ENCODE results near the gene VAMP5. TPM values are rescaled to one million over a fixed set of nuclear protein-coding genes. Genes with fewer than 3 reads are reported as not detected.
A peak's percentile ranks its signal among the peaks of the same experiment; 100 is the strongest.

The VAMP5 gene
- total RNA-seq, 1 donor from 2014 or later, result 8.8 TPM

DNA sequence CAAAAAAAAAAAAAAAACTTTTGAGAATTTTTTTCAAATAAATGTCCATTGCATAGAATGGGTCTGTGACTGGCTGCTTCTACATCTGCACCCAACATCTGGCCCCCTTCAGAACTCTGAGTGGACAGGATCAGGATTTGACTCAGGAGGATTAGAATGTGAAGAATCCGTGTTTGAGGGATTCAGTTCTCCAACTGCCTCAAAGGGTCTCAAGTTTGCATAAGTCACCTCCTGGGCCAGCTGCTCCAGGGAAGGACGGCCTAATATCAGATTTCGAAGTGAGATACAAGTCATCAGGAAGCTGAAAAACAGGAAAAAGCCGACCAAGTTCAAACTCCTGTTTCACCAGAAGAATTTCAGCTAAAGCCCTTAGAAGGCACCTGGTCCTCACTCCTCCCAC lies 34.4 kb upstream of the VAMP5 start:
- intact Hi-C loops (cut with micrococcal nuclease), result no loop called here
- peaks cover 88% of the 10 kb centered on the region for H3K36me3 Mint-ChIP-seq (ENCODE audit: low read depth)
- H3K27ac Mint-ChIP-seq, result no peak overlapping the region
- ChIA-PET POLR2A (interaction anchor here (1.3 to 8.2 kb wide), 3 partner anchors 9 to 222 kb away, joined by 14 to 84 read pairs (median 70); partner anchors contain the start of genes MAT2A, SH2D6 and TGOLN2), CTCF (interaction anchor here (1.1 to 8.4 kb wide), 8 partner anchors 9 to 195 kb away, joined by 3 to 162 read pairs (median 16); partner anchors contain the start of genes ELMOD3, MAT2A, RETSAT and SH2D6)
- H3K4me3 Mint-ChIP-seq, result no peak overlapping the region
- H3K9me3 Mint-ChIP-seq, result no peaks in the 10 kb centered on the region
- TF ChIP-seq, protein P1, sequence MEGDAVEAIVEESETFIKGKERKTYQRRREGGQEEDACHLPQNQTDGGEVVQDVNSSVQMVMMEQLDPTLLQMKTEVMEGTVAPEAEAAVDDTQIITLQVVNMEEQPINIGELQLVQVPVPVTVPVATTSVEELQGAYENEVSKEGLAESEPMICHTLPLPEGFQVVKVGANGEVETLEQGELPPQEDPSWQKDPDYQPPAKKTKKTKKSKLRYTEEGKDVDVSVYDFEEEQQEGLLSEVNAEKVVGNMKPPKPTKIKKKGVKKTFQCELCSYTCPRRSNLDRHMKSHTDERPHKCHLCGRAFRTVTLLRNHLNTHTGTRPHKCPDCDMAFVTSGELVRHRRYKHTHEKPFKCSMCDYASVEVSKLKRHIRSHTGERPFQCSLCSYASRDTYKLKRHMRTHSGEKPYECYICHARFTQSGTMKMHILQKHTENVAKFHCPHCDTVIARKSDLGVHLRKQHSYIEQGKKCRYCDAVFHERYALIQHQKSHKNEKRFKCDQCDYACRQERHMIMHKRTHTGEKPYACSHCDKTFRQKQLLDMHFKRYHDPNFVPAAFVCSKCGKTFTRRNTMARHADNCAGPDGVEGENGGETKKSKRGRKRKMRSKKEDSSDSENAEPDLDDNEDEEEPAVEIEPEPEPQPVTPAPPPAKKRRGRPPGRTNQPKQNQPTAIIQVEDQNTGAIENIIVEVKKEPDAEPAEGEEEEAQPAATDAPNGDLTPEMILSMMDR (IDR thresholded peaks at IDR 0.05), result no peak
- no peaks in the 10 kb centered on the region for H3K27me3 Mint-ChIP-seq
- H3K4me1 Mint-ChIP-seq, result peaks cover 4% of the 10 kb centered on the region
- DNase-seq (no peak), ATAC-seq (ENCODE audit: low read depth) (no peak)

DNA sequence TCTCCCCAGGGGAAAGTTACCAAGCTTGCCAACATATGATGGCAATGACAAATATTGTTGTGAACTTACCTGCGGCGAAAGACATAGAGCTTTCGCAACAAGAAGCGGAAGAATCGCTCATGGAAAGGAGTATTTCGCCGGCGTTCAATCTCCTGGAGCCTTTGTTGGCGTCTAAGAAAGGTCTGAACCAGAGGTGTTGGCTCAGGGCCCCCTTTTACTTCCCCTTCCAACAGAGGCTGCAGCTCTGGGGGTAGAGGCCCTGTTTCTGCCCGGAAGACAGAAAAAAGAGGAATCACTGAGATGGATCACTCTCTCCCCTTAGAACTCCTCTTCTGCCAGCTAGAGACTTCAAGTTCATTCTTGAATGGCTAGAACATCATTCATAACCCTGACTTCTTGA lies 33.7 kb upstream of the VAMP5 start:
- intact Hi-C loops (cut with micrococcal nuclease), result no loop called here
- ATAC-seq (ENCODE audit: low read depth), result no peak
- no peak overlapping the region for H3K27ac Mint-ChIP-seq

DNA sequence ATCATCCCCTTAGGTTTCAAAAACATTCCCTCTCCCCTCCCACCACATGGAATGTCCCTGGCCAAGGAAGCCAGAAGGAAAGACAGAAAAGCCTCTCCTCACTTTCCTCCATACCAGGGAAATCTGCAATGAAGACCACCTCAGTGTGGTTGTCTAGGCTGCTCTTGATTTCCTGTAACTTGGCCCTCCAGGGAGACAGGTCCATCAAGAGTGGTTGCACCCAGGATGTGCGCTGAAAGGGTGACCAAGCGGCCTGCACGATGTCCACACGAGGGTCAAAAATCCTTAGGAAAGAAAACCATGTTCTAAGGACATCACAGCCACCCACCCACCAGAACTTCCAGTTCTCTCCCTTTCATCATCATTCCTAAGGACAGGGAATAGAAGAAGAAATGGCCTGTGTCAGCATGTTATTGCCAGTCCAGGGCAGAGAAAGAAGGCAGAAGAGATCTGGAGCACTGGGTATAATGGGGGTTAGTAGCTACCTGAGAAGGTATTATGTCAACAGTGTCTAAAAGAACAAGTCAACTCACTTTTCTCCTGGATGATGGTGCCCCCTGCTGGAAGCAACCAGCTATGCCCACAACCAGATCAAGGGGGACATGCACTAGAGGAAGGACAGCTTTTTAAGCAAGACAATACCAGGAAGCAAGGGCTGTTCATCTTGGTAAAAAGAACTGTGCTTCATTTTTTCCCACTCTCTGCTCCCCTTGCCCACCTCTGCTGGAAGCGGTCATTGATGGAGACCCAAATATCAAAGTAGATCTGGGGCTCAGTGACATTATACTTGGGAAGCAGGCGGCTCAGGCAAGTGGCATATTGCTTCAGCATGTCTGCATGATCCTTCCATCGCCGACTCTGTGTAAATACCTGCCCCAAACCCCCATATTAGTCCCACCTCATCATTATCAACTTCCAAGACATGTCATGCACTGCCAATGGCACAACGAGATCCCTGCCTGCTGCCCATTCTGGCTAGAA lies 32.2 kb upstream of the VAMP5 start:
- no peaks in the 10 kb centered on the region for H3K9me3 Mint-ChIP-seq
- no peak overlapping the region for H3K27ac Mint-ChIP-seq
- DNase-seq, result peak; percentile 63
- H3K4me3 Mint-ChIP-seq, result no peak overlapping the region
- TF ChIP-seq, protein P1 (IDR thresholded peaks at IDR 0.05), result peak; percentile 28
- H3K36me3 Mint-ChIP-seq (ENCODE audit: low read depth), result peaks cover 87% of the 10 kb centered on the region
- CTCF ChIA-PET, result interaction anchor here (0.6 to 8.4 kb wide), 22 partner anchors 9 to 285 kb away, joined by 3 to 162 read pairs (median 5); partner anchors contain the start of genes C2orf68, ELMOD3, GGCX and MAT2A
- intact Hi-C loops (cut with micrococcal nuclease), result loop anchor here (1.0 to 2.0 kb wide), 7 partner anchors 9 to 252 kb away; partner anchors contain the start of genes ELMOD3, GGCX, RETSAT and TGOLN2
- ATAC-seq (ENCODE audit: low read depth), result peak; percentile 98
- peaks cover 4% of the 10 kb centered on the region for H3K4me1 Mint-ChIP-seq
- no peaks in the 10 kb centered on the region for H3K27me3 Mint-ChIP-seq
- POLR2A ChIA-PET, result interaction anchor here (0.5 to 8.2 kb wide), 10 partner anchors 9 to 224 kb away, joined by 4 to 84 read pairs (median 7); partner anchors contain the start of genes ELMOD3, GGCX, MAT2A and RETSAT

More for the DNA sequence above, 33.7 kb upstream of the VAMP5 start:
- Mint-ChIP-seq H3K9me3 (no peaks in the 10 kb centered on the region), H3K4me3 (no peak overlapping the region), H3K36me3 (ENCODE audit: low read depth) (peaks cover 87% of the 10 kb centered on the region), H3K4me1 (peaks cover 4% of the 10 kb centered on the region), H3K27me3 (no peaks in the 10 kb centered on the region)
- ChIA-PET CTCF (interaction anchor here (1.0 to 8.4 kb wide), 12 partner anchors 9 to 284 kb away, joined by 3 to 162 read pairs (median 4); partner anchors contain the start of genes ELMOD3, MAT2A, RETSAT and SH2D6), POLR2A (interaction anchor here (0.5 to 8.2 kb wide), 5 partner anchors 10 to 223 kb away, joined by 3 to 84 read pairs (median 14); partner anchors contain the start of genes C2orf68, MAT2A, SH2D6 and TGOLN2)
- TF ChIP-seq, protein P1 (IDR thresholded peaks at IDR 0.05), result no peak
- DNase-seq, result no peak

DNA sequence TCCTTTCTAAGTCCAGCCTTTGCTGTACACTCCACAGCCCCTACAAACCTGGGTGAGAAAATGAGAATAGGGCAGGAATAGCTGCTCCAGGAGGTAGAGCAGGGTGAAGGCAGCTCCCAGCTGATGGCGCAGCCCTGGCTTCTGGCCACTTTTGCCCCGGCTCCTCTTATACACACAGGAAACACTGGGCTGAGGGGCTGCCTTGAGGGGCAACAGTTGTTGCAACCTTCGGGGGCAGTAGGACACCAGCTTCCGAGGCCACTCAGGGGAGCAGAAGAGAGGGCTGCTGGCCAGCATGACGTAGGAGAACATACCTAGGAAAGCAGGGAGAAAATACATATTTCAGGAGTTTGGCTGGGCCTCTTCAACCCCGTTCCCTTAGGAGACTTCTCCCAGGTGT lies 31.0 kb upstream of the VAMP5 start:
- Mint-ChIP-seq H3K4me1 (peaks cover 5% of the 10 kb centered on the region), H3K9me3 (no peaks in the 10 kb centered on the region), H3K27me3 (no peaks in the 10 kb centered on the region), H3K27ac (no peak overlapping the region), H3K4me3 (no peak overlapping the region), H3K36me3 (ENCODE audit: low read depth) (peaks cover 89% of the 10 kb centered on the region)
- POLR2A ChIA-PET, result interaction anchor here (5.5 to 8.2 kb wide), 2 partner anchors 13 to 134 kb away, joined by 70 to 84 read pairs; partner anchors contain the start of genes MAT2A and SH2D6
- intact Hi-C loops (cut with micrococcal nuclease), result loop anchor here (2.0 kb wide), 1 partner anchor 198 kb away; the partner anchor contains the start of genes ELMOD3 and RETSAT
- TF ChIP-seq, protein P1 (IDR thresholded peaks at IDR 0.05), result no peak
- no peak for ATAC-seq (ENCODE audit: low read depth)
- CTCF ChIA-PET, result interaction anchor here (0.7 to 8.4 kb wide), 5 partner anchors 12 to 832 kb away, joined by 3 to 162 read pairs (median 52); partner anchors contain the start of genes MAT2A and SH2D6
- no peak for DNase-seq

All from activated B cell treated with CpG ODN at 0.5 μM for 24 hours (primary cell).